Measurements from ENCODE around the gene E2F3. TPM values are rescaled to one million over a fixed set of nuclear protein-coding genes. Genes with fewer than 3 reads are reported as not detected.
"Not testable (repeated sequence)": the region's sequence is repeated elsewhere in the genome, so short reads cannot be mapped to it uniquely, and the experiment has no call there.

The E2F3 gene
- polyA plus RNA-seq, 4 donors: 1.8 to 15.7 (median 4.4) TPM

DNA sequence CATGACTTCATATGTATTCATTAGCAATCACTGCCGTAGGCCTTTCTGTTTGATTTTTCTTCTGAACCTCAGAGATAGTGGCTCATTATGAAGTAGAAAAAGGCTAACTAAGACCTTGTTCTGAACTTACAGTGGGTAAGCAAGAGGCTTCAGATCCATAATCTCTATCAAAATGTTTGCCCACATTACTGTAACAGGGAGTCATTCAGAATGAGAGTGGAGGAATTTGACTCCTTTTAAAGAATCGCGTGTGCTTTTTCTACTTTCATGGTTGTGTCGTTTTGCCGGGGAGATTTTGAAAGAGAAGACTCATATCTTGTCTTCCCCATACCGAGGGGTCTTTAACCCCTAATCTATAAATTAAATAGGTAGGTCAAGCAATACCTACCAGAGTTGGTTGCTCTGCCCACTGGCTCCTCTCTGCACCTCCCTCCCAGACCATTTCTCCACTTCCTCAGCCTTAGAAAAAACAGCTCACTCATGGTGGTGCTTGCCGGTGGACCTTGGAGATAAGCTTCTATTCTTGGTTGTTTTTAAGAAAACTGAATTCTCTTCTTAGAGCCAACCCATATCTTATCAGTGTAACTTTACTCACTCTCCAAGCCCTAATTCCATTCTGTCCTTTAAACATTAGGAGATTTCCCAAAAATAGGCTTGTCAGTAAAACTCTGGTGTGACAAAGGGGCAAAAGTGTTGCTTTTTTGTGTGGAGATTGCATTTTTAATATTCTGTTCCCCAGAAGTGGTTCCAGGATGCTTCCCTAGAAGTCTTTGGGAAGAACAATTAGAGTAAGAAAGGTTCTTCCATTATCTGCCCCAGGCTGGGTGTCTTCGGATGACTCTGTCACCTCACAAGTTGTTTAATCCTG lies 56.6 kb downstream of the E2F3 start:
- peaks cover 0 to 16% (median 4%) of the 10 kb centered on the region in 3 donors for H3K4me1 ChIP-seq (ENCODE audit: control insufficient read depth in 3 of 3, insufficient read depth in 2 of 3, low read depth in 1 of 3, low read length in 2 of 3)
- no peak overlapping the region for H3K27ac ChIP-seq (ENCODE audit: low read depth in 1 of 3, low read length in 2 of 3)
- 83 to 90% (median 88%) methylated on average over 8 of the region's 8 CpGs for WGBS, 3 donors
- no peak overlapping the region for H3K4me3 ChIP-seq (ENCODE audit: low read depth in 1 of 3, low read length in 3 of 3)
- H3K36me3 ChIP-seq (ENCODE audit: control insufficient read depth in 3 of 3, insufficient read depth in 2 of 3, low read depth in 1 of 3, low read length in 3 of 3): peaks cover 0 to 17% (median 2%) of the 10 kb centered on the region in 3 donors
- FAIRE-seq (no peak), DNase-seq (no peak)
- peaks cover 0 to 5% of the 10 kb centered on the region in 2 donors for H3K9me3 ChIP-seq (ENCODE audit: control insufficient read depth in 2 of 2, insufficient read depth in 1 of 2, low read depth in 1 of 2, low read length in 1 of 2)
- no peaks in the 10 kb centered on the region for H3K27me3 ChIP-seq (ENCODE audit: control insufficient read depth in 3 of 3, insufficient read depth in 3 of 3, low read length in 3 of 3)

DNA sequence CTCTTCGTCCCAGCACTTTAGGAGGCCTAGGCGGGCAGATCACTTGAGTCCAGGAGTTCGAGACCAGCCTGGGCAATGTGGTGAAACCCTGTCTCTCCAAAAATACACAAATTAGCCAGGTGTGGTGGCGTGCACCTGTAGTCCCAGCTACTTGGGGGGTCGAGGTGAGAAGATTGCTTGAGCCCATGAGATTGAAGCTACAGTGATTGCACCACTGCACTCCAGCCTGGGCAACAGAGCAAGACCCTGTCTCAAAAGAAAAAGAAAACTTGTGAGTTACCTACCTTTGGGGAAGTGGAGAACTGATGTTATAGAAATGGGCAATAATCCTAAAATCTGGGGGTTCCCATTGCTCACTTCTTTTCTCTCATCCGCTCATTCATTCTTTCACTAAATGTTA lies 58.0 kb downstream of the E2F3 start:
- 96 to 98% (median 96%) methylated on average over 6 of the region's 6 CpGs for WGBS, 3 donors
- peaks cover 0 to 9% (median 3%) of the 10 kb centered on the region in 3 donors for H3K4me1 ChIP-seq (ENCODE audit: control insufficient read depth in 3 of 3, insufficient read depth in 2 of 3, low read depth in 1 of 3, low read length in 2 of 3)
- no peak overlapping the region for H3K27ac ChIP-seq (ENCODE audit: low read depth in 1 of 3, low read length in 2 of 3)
- no peaks in the 10 kb centered on the region for H3K27me3 ChIP-seq (ENCODE audit: control insufficient read depth in 3 of 3, insufficient read depth in 3 of 3, low read length in 3 of 3)
- DNase-seq: no peak
- H3K36me3 ChIP-seq (ENCODE audit: control insufficient read depth in 3 of 3, insufficient read depth in 2 of 3, low read depth in 1 of 3, low read length in 3 of 3): peaks cover 0 to 21% (median 2%) of the 10 kb centered on the region in 3 donors
- no peak overlapping the region for H3K4me3 ChIP-seq (ENCODE audit: low read depth in 1 of 3, low read length in 3 of 3)
- no peak for FAIRE-seq
- peaks cover 0 to 5% of the 10 kb centered on the region in 2 donors for H3K9me3 ChIP-seq (ENCODE audit: control insufficient read depth in 2 of 2, insufficient read depth in 1 of 2, low read depth in 1 of 2, low read length in 1 of 2)

DNA sequence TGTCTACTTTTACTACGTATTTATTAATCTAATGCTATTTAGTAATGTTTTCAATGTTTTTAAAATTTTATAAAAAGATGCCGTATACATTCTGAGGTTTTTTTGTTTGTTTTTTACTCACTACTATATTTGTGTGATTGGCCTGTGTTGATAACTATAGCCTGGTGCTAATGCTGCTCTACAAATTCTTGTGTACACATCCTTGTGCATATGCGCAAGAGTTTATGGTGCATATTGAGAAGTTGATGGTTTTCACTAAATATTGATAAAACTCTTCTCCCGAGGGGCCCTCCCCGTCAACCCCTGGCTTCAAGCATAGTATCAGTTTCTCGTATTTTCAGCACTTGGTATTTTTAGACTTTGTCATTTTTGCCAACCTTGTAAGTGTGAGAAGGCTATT lies 59.9 kb downstream of the E2F3 start:
- no peaks in the 10 kb centered on the region for H3K4me1 ChIP-seq (ENCODE audit: control insufficient read depth in 3 of 3, insufficient read depth in 2 of 3, low read depth in 1 of 3, low read length in 2 of 3)
- WGBS, 3 donors: 81 to 83% (median 83%) methylated on average over 6 of the region's 6 CpGs
- peaks cover 0 to 5% of the 10 kb centered on the region in 2 donors for H3K9me3 ChIP-seq (ENCODE audit: control insufficient read depth in 2 of 2, insufficient read depth in 1 of 2, low read depth in 1 of 2, low read length in 1 of 2)
- peaks cover 0 to 21% (median 2%) of the 10 kb centered on the region in 3 donors for H3K36me3 ChIP-seq (ENCODE audit: control insufficient read depth in 3 of 3, insufficient read depth in 2 of 3, low read depth in 1 of 3, low read length in 3 of 3)
- no peak for DNase-seq
- FAIRE-seq: no peak
- no peak overlapping the region for H3K4me3 ChIP-seq (ENCODE audit: low read depth in 1 of 3, low read length in 3 of 3)
- H3K27ac ChIP-seq (ENCODE audit: low read depth in 1 of 3, low read length in 2 of 3): no peak overlapping the region
- H3K27me3 ChIP-seq (ENCODE audit: control insufficient read depth in 3 of 3, insufficient read depth in 3 of 3, low read length in 3 of 3): no peaks in the 10 kb centered on the region

DNA sequence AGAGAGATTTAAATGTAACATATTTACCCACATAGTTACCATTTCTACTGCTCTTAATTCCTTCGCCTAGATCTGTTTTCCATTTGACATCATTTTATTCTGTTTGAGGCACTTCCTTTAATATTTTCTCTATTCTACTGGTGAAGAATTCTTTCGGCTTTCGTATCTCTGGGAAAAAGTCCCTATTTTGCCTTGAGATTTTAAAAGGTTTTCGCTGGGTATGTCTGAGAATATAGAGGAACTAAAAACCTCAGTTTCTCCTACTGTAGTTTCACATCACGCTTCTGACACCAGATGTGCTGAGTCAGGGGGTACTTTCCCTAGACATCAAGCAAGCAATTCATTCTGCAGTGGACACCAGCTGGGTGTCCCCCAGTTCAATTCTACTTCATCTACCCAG lies 61.7 kb downstream of the E2F3 start:
- no peak overlapping the region for H3K4me3 ChIP-seq (ENCODE audit: low read depth in 1 of 3, low read length in 3 of 3)

DNA sequence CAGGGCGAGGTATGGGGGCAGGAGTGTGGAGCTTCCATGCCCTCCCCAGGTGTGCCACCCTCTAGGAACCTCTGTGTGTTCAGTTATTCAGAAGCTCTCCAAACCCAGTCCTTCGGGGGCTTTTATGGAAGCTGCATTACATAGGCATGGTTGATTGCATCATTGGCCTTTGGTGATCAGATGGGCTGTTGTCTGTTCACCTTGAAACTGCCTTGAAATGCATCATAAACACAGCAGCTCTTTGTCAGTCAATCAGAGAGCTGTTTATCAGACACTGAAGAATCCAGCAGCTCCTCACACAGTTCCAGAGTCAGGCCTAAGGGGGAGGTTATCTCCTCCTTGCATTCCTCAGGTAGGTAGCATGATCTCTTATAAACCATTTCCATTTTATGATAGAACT lies 62.4 kb downstream of the E2F3 start:
- WGBS, 3 donors: 88 to 97% (median 91%) methylated on average over 2 of the region's 2 CpGs
- FAIRE-seq: no peak
- H3K9me3 ChIP-seq (ENCODE audit: control insufficient read depth in 2 of 2, insufficient read depth in 1 of 2, low read depth in 1 of 2, low read length in 1 of 2): peaks cover 0 to 5% of the 10 kb centered on the region in 2 donors
- no peaks in the 10 kb centered on the region for H3K4me1 ChIP-seq (ENCODE audit: control insufficient read depth in 3 of 3, insufficient read depth in 2 of 3, low read depth in 1 of 3, low read length in 2 of 3)
- no peak overlapping the region for H3K4me3 ChIP-seq (ENCODE audit: low read depth in 1 of 3, low read length in 3 of 3)
- no peaks in the 10 kb centered on the region for H3K27me3 ChIP-seq (ENCODE audit: control insufficient read depth in 3 of 3, insufficient read depth in 3 of 3, low read length in 3 of 3)
- no peak overlapping the region for H3K27ac ChIP-seq (ENCODE audit: low read depth in 1 of 3, low read length in 2 of 3)
- no peak for DNase-seq
- peaks cover 2 to 20% (median 3%) of the 10 kb centered on the region in 3 donors for H3K36me3 ChIP-seq (ENCODE audit: control insufficient read depth in 3 of 3, insufficient read depth in 2 of 3, low read depth in 1 of 3, low read length in 3 of 3)

More for the DNA sequence above, 61.7 kb downstream of the E2F3 start:
- Histone ChIP-seq H3K27ac (ENCODE audit: low read depth in 1 of 3, low read length in 2 of 3) (no peak overlapping the region), H3K36me3 (ENCODE audit: control insufficient read depth in 3 of 3, insufficient read depth in 2 of 3, low read depth in 1 of 3, low read length in 3 of 3) (peaks cover 2 to 21% (median 3%) of the 10 kb centered on the region in 3 donors), H3K9me3 (ENCODE audit: control insufficient read depth in 2 of 2, insufficient read depth in 1 of 2, low read depth in 1 of 2, low read length in 1 of 2) (peaks cover 0 to 5% of the 10 kb centered on the region in 2 donors), H3K27me3 (ENCODE audit: control insufficient read depth in 3 of 3, insufficient read depth in 3 of 3, low read length in 3 of 3) (no peaks in the 10 kb centered on the region), H3K4me1 (ENCODE audit: control insufficient read depth in 3 of 3, insufficient read depth in 2 of 3, low read depth in 1 of 3, low read length in 2 of 3) (no peaks in the 10 kb centered on the region)
- no peak for DNase-seq
- FAIRE-seq: no peak
- 85 to 93% (median 91%) methylated on average over 5 of the region's 5 CpGs for WGBS, 3 donors

DNA sequence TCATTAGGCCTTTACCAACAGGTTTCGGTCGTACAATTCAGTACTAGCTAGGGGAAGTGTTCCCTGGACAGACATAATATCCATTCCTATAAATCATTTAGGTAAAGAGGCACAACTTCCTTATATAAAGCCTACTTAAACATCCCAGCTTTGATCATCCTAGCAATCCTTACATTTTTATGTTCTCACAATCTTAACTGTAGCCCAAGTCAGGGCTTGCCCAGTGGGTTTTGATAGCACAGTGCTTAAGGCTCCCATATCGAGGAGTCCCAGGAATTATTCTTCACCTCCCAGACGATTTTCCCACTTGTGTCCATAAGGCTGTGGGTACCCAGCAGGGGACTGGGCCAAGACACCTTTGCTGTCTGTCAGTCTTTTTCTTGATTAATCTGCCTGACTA lies 63.2 kb downstream of the E2F3 start:
- Histone ChIP-seq H3K4me3 (ENCODE audit: low read depth in 1 of 3, low read length in 3 of 3) (no peak overlapping the region), H3K4me1 (ENCODE audit: control insufficient read depth in 3 of 3, insufficient read depth in 2 of 3, low read depth in 1 of 3, low read length in 2 of 3) (no peaks in the 10 kb centered on the region), H3K36me3 (ENCODE audit: control insufficient read depth in 3 of 3, insufficient read depth in 2 of 3, low read depth in 1 of 3, low read length in 3 of 3) (peaks cover 0 to 17% (median 3%) of the 10 kb centered on the region in 3 donors), H3K27me3 (ENCODE audit: control insufficient read depth in 3 of 3, insufficient read depth in 3 of 3, low read length in 3 of 3) (no peaks in the 10 kb centered on the region), H3K27ac (ENCODE audit: low read depth in 1 of 3, low read length in 2 of 3) (no peak overlapping the region), H3K9me3 (ENCODE audit: control insufficient read depth in 2 of 2, insufficient read depth in 1 of 2, low read depth in 1 of 2, low read length in 1 of 2) (peaks cover 0 to 5% of the 10 kb centered on the region in 2 donors)
- DNase-seq (no peak), FAIRE-seq (no peak)
- 91 to 99% (median 95%) methylated on average over 4 of the region's 4 CpGs for WGBS, 3 donors

DNA sequence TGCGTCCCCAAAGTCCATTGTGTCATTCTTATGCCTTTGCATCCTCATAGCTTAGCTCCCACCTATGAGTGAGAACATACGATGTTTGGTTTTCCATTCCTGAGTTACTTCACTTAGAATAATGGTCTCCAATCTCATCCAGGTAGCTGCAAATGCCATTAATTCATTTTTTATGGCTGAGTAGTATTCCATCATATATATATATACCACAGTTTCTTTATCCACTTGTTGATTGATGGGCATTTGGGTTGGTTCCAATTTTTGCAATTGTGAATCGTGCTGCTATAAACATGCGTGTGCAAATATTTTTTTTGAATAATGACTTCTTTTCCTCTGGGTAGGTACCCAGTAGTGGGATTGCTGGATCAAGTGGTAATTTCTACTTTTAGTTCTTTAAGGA lies 63.9 kb downstream of the E2F3 start:
- not testable (repeated sequence) for DNase-seq; H3K4me3 ChIP-seq (ENCODE audit: low read depth in 1 of 3, low read length in 3 of 3); FAIRE-seq; H3K27ac ChIP-seq (ENCODE audit: low read depth in 1 of 3, low read length in 2 of 3); H3K27me3 ChIP-seq (ENCODE audit: control insufficient read depth in 3 of 3, insufficient read depth in 3 of 3, low read length in 3 of 3); H3K4me1 ChIP-seq (ENCODE audit: control insufficient read depth in 3 of 3, insufficient read depth in 2 of 3, low read depth in 1 of 3, low read length in 2 of 3); H3K9me3 ChIP-seq (ENCODE audit: control insufficient read depth in 2 of 2, insufficient read depth in 1 of 2, low read depth in 1 of 2, low read length in 1 of 2)
- H3K36me3 ChIP-seq (ENCODE audit: control insufficient read depth in 3 of 3, insufficient read depth in 2 of 3, low read depth in 1 of 3, low read length in 3 of 3): peaks cover 0 to 15% (median 3%) of the 10 kb centered on the region in 3 donors
- WGBS, 3 donors: 97 to 98% (median 97%) methylated on average over 4 of the region's 4 CpGs

DNA sequence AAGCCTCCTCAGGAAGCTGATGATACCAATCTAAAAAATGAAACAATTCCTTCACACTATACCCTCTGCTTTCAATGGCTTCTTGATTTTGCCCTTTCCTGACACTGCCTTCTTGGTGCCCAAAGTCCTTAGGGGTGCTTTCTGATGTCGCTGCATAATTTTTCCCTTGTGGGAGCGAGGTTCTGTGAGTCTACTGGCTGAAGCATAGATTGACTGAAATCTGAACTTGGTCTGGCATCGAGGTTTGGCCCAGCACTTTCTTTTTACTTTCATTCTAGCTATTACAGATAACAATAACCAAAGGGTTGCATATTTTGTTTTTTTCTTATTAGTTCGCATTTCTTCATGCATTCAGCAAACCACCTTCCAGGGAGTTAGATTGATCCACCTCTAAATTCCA lies 65.8 kb downstream of the E2F3 start:
- Histone ChIP-seq H3K4me3 (ENCODE audit: low read depth in 1 of 3, low read length in 3 of 3) (no peak overlapping the region), H3K36me3 (ENCODE audit: control insufficient read depth in 3 of 3, insufficient read depth in 2 of 3, low read depth in 1 of 3, low read length in 3 of 3) (peaks cover 0 to 15% (median 3%) of the 10 kb centered on the region in 3 donors), H3K27me3 (ENCODE audit: control insufficient read depth in 3 of 3, insufficient read depth in 3 of 3, low read length in 3 of 3) (no peaks in the 10 kb centered on the region), H3K4me1 (ENCODE audit: control insufficient read depth in 3 of 3, insufficient read depth in 2 of 3, low read depth in 1 of 3, low read length in 2 of 3) (no peaks in the 10 kb centered on the region), H3K27ac (ENCODE audit: low read depth in 1 of 3, low read length in 2 of 3) (no peak overlapping the region), H3K9me3 (ENCODE audit: control insufficient read depth in 2 of 2, insufficient read depth in 1 of 2, low read depth in 1 of 2, low read length in 1 of 2) (peaks cover 0 to 5% of the 10 kb centered on the region in 2 donors)
- FAIRE-seq (no peak), DNase-seq (no peak)
- 83 to 92% (median 83%) methylated on average over 4 of the region's 4 CpGs for WGBS, 3 donors

Measured in small intestine (tissue), 7 donors.